Measurements from ENCODE around the gene MGAT4B. TPM values are rescaled to one million over a fixed set of nuclear protein-coding genes. Genes with fewer than 3 reads are reported as not detected.

The MGAT4B gene
- total and polyA plus RNA-seq, 2 of the 13 experiments (the other 11 are each of a cell fraction or from before 2014, with no cell fraction given) = 93.5 to 130 TPM

GRCh38 chr5:179841621-179842020 is 35.0 kb upstream of the MGAT4B start:
- WGBS (ENCODE audit: low lambda C conversion rate) = 100% methylated on average over 1 of the region's 9 CpGs
- no TSS peak for BruUV-seq (replicated peaks)
- ChIA-PET POLR2A (interaction anchor here (1.5 kb wide), 1 partner anchor 16 kb away, joined by 3 read pairs; no protein-coding TSS in a partner anchor), CTCF (ENCODE audit: low intra/inter-chr PET ratio, low total read pairs) (no interaction called here)
- H3K4me2 ChIP-seq (ENCODE audit: low read depth, low read length) = no peak overlapping the region
- no peaks in the 10 kb centered on the region for H3K79me2 ChIP-seq (ENCODE audit: insufficient read depth, low read length)
- no peak overlapping the region for H3K9ac ChIP-seq (ENCODE audit: insufficient read depth, low read depth, low read length)
- H3K27ac ChIP-seq (ENCODE audit: extremely low read length, insufficient read depth, low read length) = no peak overlapping the region
- intact Hi-C loops (cut with micrococcal nuclease; ENCODE audit: unreplicated experiment) (no loop called here), in situ Hi-C loops (cut with HindIII; ENCODE audit: extremely low pct_ligation_motif_present, low pct_unique_long_range_greater_than_20kb) (no loop called here)
- DNase-seq (ENCODE audit: low spot score) (no peak), ATAC-seq (peak; percentile 2), FAIRE-seq (no peak)
- H3K4me1 ChIP-seq (ENCODE audit: insufficient read depth, low read length) = peaks cover 7% of the 10 kb centered on the region; the same call in 1 of the 2 replicates
- no peak overlapping the region for H3K4me3 ChIP-seq (replicated peaks in 1 of 3; ENCODE audit: insufficient read depth in 1 of 3, low read depth in 2 of 3, low read length in 3 of 3)
- peaks cover 8 to 35% of the 10 kb centered on the region in 2 experiments; a peak in 3 of 5 replicates for H3K36me3 ChIP-seq (replicated peaks in 1 of 2; ENCODE audit: control insufficient read depth in 1 of 2, insufficient read depth in 2 of 2, low read length in 2 of 2)
- no peaks in the 10 kb centered on the region; the same call in 1 of the 2 replicates for H3K9me3 ChIP-seq (ENCODE audit: low read length)
- peaks cover 8% of the 10 kb centered on the region; the same call in 1 of the 2 replicates for H4K20me1 ChIP-seq (ENCODE audit: insufficient read depth, low read length)
- TF ChIP-seq SOX6 (IDR thresholded peaks at IDR 0.05) (no peak), SOX6 (CRISPR knock-in tag; IDR thresholded peaks at IDR 0.05) (no peak), GATA4 (IDR thresholded peaks at IDR 0.05; ENCODE audit: borderline replicate concordance, low read depth) (no peak), POLR2G (IDR thresholded peaks at IDR 0.05; ENCODE audit: low read depth, low read length) (0 out of 2 replicates have a peak, but pooled peaks have one; percentile 14), AGO2 (optimal IDR thresholded peaks at IDR 0.05; ENCODE audit: low read depth, low read length) (peak; percentile 74), FOXO4 (CRISPR knock-in tag; conservative IDR thresholded peaks at IDR 0.05) (no peak), RAD51 (IDR thresholded peaks at IDR 0.05; ENCODE audit: borderline replicate concordance) (no peak), AGO1 (IDR thresholded peaks at IDR 0.05; ENCODE audit: low read depth, low read length, poor library complexity, severe bottlenecking) (peak; percentile 63), RFXANK (CRISPR knock-in tag; IDR thresholded peaks at IDR 0.05) (no peak), ZNF770 (CRISPR knock-in tag; IDR thresholded peaks at IDR 0.05) (no peak), PTBP1 (IDR thresholded peaks at IDR 0.05; ENCODE audit: low read depth, low read length, poor library complexity, severe bottlenecking) (no peak), KMT2B (CRISPR knock-in tag; IDR thresholded peaks at IDR 0.05) (no peak), ARID5B (CRISPR knock-in tag; IDR thresholded peaks at IDR 0.05) (no peak), RBM22 (optimal IDR thresholded peaks at IDR 0.05; ENCODE audit: low read length) (peak; percentile 35), HNF1B (CRISPR knock-in tag; IDR thresholded peaks at IDR 0.05) (no peak), POLR2A (IDR thresholded peaks at IDR 0.05; ENCODE audit: insufficient read depth in 1 of 2, low read depth in 2 of 2, low read length in 2 of 2) (0 out of 4 replicates have a peak, but pooled peaks of 1 of the 2 experiments have one; percentile 25), ZNF549 (CRISPR knock-in tag; IDR thresholded peaks at IDR 0.05) (no peak)
- no peaks in the 10 kb centered on the region for H3K27me3 ChIP-seq (ENCODE audit: control insufficient read depth in 1 of 2, insufficient read depth in 2 of 2, low read length in 2 of 2)
- no peak overlapping the region for H2AFZ ChIP-seq (ENCODE audit: low read length)

Measured in HepG2 (cell line).